Panc1 (cell line): ENCODE measurements around the gene ERMAP. TPM values are rescaled to one million over a fixed set of nuclear protein-coding genes. Genes with fewer than 3 reads are reported as not detected.

Experiments
- ATAC-seq: fragments of 200-7000 bp; cut with Tn5 transposase; 2 replicates; pipeline ENCODE4 v1.9.1; 2020; ENCODE audit warnings: mild to moderate bottlenecking, moderate library complexity
- BruUV-seq: library from RNA; stranded (reverse); fragments of 400-500 nt; replicated peaks from 2 replicates; lab custom pipeline; 2021; lab: Mats Ljungman, UMichigan
- CTCF ChIA-PET: fragments of 300-600 bp; sonication (Branson Sonifier 250); formaldehyde crosslinking; loops from one replicate; lab custom pipeline; 2022; ENCODE audit warnings: antibody characterized with exemption; lab: Charles Lee
- POLR2A ChIA-PET: fragments of 300-600 bp; sonication (Branson Sonifier 250); formaldehyde crosslinking; loops from one replicate; lab custom pipeline; 2022; ENCODE audit warnings: antibody characterized with exemption; lab: Charles Lee
- DNase-seq: peaks from one replicate; pipeline ENCODE4 v3.0.0-alpha.2; 2010; ENCODE audit warnings: low read depth, low spot score
- H3K27ac ChIP-seq: 2 replicates; pipeline ENCODE4 v1.5.1; 2011; ENCODE audit warnings: mild to moderate bottlenecking, low read length, inconsistent platforms
- H3K27me3 ChIP-seq: fragments of 200-500 bp; sonication (Bioruptor generic); 2 replicates; pipeline ENCODE4 v1.6.0; 2014; ENCODE audit warnings: low read length, inconsistent platforms; ENCODE audit not compliant: control insufficient read depth, insufficient read depth
- H3K36me3 ChIP-seq: fragments of 200-500 bp; sonication (Bioruptor generic); 2 replicates; pipeline ENCODE4 v1.5.1; 2014; ENCODE audit warnings: inconsistent platforms, mild to moderate bottlenecking, low read length, moderate library complexity; ENCODE audit not compliant: control insufficient read depth, insufficient read depth
- H3K4me1 ChIP-seq: 2 replicates; pipeline ENCODE4 v1.5.1; 2011; ENCODE audit warnings: inconsistent platforms, mild to moderate bottlenecking, low read length, moderate library complexity; ENCODE audit not compliant: control insufficient read depth, insufficient read depth
- H3K4me3 ChIP-seq, 2 experiments: 2 replicates each; pipeline ENCODE4 v1.5.1; 2011 to 2012; ENCODE audit warnings: low read depth in 2 of 2, low read length in 2 of 2, mild to moderate bottlenecking in 2 of 2, inconsistent platforms in 1 of 2, moderate library complexity in 1 of 2
- H3K9me3 ChIP-seq: fragments of 200-500 bp; sonication (Bioruptor generic); 2 replicates; pipeline ENCODE4 v1.5.1; 2014; ENCODE audit warnings: low read depth, mild to moderate bottlenecking, inconsistent platforms, low read length, moderate library complexity; ENCODE audit not compliant: control insufficient read depth, insufficient read depth
- CTCF ChIP-seq: fragments of 450-650 bp; IDR thresholded peaks from 2 replicates; pipeline ENCODE4 v1.5.1; 2017; ENCODE audit warnings: mild to moderate bottlenecking
- POLR2AphosphoS5 ChIP-seq: IDR thresholded peaks from 2 replicates; pipeline ENCODE4 v1.6.1; 2012; ENCODE audit warnings: mild to moderate bottlenecking, low read depth, low read length, moderate library complexity
- REST ChIP-seq, 2 experiments: IDR thresholded peaks; 2 replicates each; pipeline ENCODE4 v1.6.1; 2011 to 2012; ENCODE audit warnings: low read depth in 2 of 2, control low read depth in 1 of 2, low read length in 1 of 2, mild to moderate bottlenecking in 1 of 2, moderate library complexity in 1 of 2; ENCODE audit not compliant: insufficient read depth in 1 of 2
- SIN3A ChIP-seq: IDR thresholded peaks from 2 replicates; pipeline ENCODE4 v1.6.1; 2012; ENCODE audit warnings: low read depth, mild to moderate bottlenecking, low read length, moderate library complexity, borderline replicate concordance; ENCODE audit not compliant: insufficient read depth
- TCF7L2 ChIP-seq: IDR thresholded peaks from 2 replicates; pipeline ENCODE4 v1.6.1; 2011; ENCODE audit warnings: mild to moderate bottlenecking, low read depth, low read length, inconsistent platforms
- in situ Hi-C: cut with HindIII; loops from 2 replicates; pipeline ENCODE4 v1.10.0; 2016; ENCODE audit warnings: low sequenced_read_pairs, low pct_unique_long_range_greater_than_20kb
- intact Hi-C: fragments of 100-400 bp; cut with micrococcal nuclease; formaldehyde crosslinking; loops from one replicate; pipeline ENCODE4 v1.10.0; 2022; ENCODE audit not compliant: unreplicated experiment
- total RNA-seq: library from RNA; stranded (reverse); gene quantifications from one replicate; pipeline ENCODE4 v1.2.1, GENCODE V29; 2021; ENCODE audit not compliant: unreplicated experiment

Gene ERMAP
- total RNA-seq, 1 experiment from 2014 or later = 15.3 TPM

- in situ Hi-C loops (no loop called here), intact Hi-C loops (no loop called here)
- BruUV-seq = no TSS peak
- Histone ChIP-seq H3K27ac (no peak overlapping the region), H3K27me3 (peaks cover 5% of the 10 kb centered on the region), H3K9me3 (no peaks in the 10 kb centered on the region; the same call in 1 of the 2 replicates), H3K4me1 (no peaks in the 10 kb centered on the region), H3K4me3 (no peak overlapping the region), H3K36me3 (no peaks in the 10 kb centered on the region)
- POLR2A ChIA-PET = no interaction called here
- no peak for ATAC-seq
- no peak for DNase-seq
- TF ChIP-seq TCF7L2 (no peak), POLR2AphosphoS5 (no peak), CTCF (no peak), REST (IDR thresholded peaks at IDR 0.05; ENCODE audit: insufficient read depth in 1 of 2, low read depth in 2 of 2, low read length in 1 of 2) (no peak), SIN3A (no peak)
- CTCF ChIA-PET = no interaction called here
Observed at GRCh38 chr1:42877380-42877779, 60.5 kb downstream of the ERMAP start.

- TF ChIP-seq CTCF (no peak), REST (IDR thresholded peaks at IDR 0.05; ENCODE audit: insufficient read depth in 1 of 2, low read depth in 2 of 2, low read length in 1 of 2) (no peak), TCF7L2 (no peak), SIN3A (no peak), POLR2AphosphoS5 (no peak)
- in situ Hi-C loops = no loop called here
- ChIA-PET POLR2A (interaction anchor here (0.6 kb wide), 1 partner anchor 10 kb away, joined by 4 read pairs; no protein-coding TSS in a partner anchor), CTCF (interaction anchor here (0.6 kb wide), 1 partner anchor 16 kb away, joined by 8 read pairs; no protein-coding TSS in a partner anchor)
- Histone ChIP-seq H3K36me3 (no peaks in the 10 kb centered on the region), H3K4me3 (no peak overlapping the region), H3K27me3 (peaks cover 5% of the 10 kb centered on the region), H3K4me1 (no peaks in the 10 kb centered on the region), H3K27ac (no peak overlapping the region), H3K9me3 (no peaks in the 10 kb centered on the region; the same call in 1 of the 2 replicates)
- BruUV-seq = no TSS peak
- intact Hi-C loops = no loop called here
- DNase-seq = no peak
- ATAC-seq = no peak
Observed at GRCh38 chr1:42880384-42880783, 63.5 kb downstream of the ERMAP start.
